BLaER1 (cell line): ENCODE measurements around the gene SORBS2.

ENCODE experiments used
- H3K27ac ChIP-seq: shearing (Covaris generic); formaldehyde crosslinking; 2 replicates; pipeline ENCODE4 v1.8.1; 2022
- H3K27me3 ChIP-seq: shearing (Covaris generic); formaldehyde crosslinking; 2 replicates; pipeline ENCODE4 v1.8.1; 2022
- H3K36me3 ChIP-seq: shearing (Covaris generic); formaldehyde crosslinking; 2 replicates; pipeline ENCODE4 v1.8.1; 2022
- H3K4me1 ChIP-seq: shearing (Covaris generic); formaldehyde crosslinking; 2 replicates; pipeline ENCODE4 v1.8.1; 2022
- H3K4me2 ChIP-seq: shearing (Covaris generic); formaldehyde crosslinking; 2 replicates; pipeline ENCODE4 v1.8.1; 2022
- H3K4me3 ChIP-seq: shearing (Covaris generic); formaldehyde crosslinking; 2 replicates; pipeline ENCODE4 v1.8.1; 2022
- H3K9ac ChIP-seq: shearing (Covaris generic); formaldehyde crosslinking; 2 replicates; pipeline ENCODE4 v1.8.1; 2022
- H3K9me3 ChIP-seq: shearing (Covaris generic); formaldehyde crosslinking; 2 replicates; pipeline ENCODE4 v1.8.1; 2022
- H4K20me1 ChIP-seq: shearing (Covaris generic); formaldehyde crosslinking; 2 replicates; pipeline ENCODE4 v1.8.1; 2022
- Cebpa-rat ChIP-seq: shearing (Covaris generic); IDR thresholded peaks from 2 replicates; pipeline ENCODE4 v1.8.1; 2022

The SORBS2 gene

DNA sequence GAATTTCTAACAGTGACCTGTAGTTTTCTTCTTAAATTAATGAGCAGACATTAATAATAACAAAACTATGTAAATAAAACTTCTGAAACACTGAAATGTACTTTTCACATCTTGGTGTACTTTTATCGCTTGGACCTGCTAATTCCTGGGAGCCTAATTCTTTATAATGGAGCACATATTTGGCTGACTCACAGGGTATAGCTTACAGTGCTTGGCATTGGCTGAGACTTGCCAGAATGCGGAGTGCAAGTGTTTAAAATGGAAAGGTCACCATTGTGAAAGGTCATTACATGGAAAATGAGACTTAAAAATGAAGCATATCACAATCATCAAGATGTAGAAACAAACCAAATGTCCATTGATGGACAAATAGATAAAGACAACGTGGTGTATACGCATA lies 139.4 kb downstream of the SORBS2 start:
- H3K27ac ChIP-seq = no peak overlapping the region
- no peaks in the 10 kb centered on the region for H3K9me3 ChIP-seq

DNA sequence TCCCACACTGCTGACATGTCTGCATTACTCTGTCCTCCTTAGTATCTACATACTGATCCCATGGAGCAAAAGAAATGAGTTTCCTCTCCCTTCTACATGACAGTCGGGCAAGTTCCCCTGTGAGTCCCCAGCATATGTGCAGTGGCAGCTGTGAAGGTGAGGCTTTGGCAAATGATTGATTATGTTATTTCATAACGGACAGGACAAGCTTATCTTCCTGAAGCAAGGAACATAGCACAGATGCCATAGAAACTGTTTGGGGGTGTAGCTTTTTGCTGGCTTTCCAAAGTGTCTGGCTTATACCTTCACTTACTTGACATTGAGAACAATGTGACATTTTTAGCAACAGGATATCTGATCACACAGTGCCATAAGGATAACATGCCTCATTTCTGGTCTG lies 139.8 kb downstream of the SORBS2 start:
- no peak overlapping the region for H3K4me3 ChIP-seq
- H3K4me1 ChIP-seq = no peaks in the 10 kb centered on the region
- H3K9ac ChIP-seq = no peak overlapping the region
- no peak overlapping the region for H3K27ac ChIP-seq
- H3K9me3 ChIP-seq = no peaks in the 10 kb centered on the region
- no peak for TF ChIP-seq Cebpa-rat
- no peaks in the 10 kb centered on the region for H3K36me3 ChIP-seq
- H3K4me2 ChIP-seq = no peak overlapping the region
- no peaks in the 10 kb centered on the region for H3K27me3 ChIP-seq
- no peaks in the 10 kb centered on the region for H4K20me1 ChIP-seq

More for the DNA sequence above, 139.4 kb downstream of the SORBS2 start:
- TF ChIP-seq Cebpa-rat = no peak
- Histone ChIP-seq H3K4me2 (no peak overlapping the region), H3K27me3 (no peaks in the 10 kb centered on the region), H4K20me1 (no peaks in the 10 kb centered on the region), H3K9ac (no peak overlapping the region), H3K36me3 (no peaks in the 10 kb centered on the region), H3K4me3 (no peak overlapping the region), H3K4me1 (no peaks in the 10 kb centered on the region)

DNA sequence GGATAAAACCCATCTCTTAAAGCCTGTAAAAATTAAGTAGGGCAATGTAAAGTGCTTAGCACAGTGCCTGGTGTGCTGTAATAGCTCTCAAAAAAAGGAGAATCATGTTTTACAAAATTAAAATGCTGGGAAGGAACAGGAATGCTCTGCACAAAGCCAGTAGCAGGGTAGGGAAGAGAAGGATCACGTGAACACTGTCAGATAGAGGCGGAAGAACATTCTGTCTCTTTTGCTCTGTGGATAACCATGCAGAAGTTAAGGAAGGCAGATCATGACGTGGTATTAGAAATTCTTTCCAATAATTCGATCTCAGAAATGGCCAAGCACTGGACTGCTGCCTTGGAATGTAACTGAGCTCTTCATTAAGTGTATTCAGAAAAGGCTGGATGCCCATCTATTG lies 140.5 kb downstream of the SORBS2 start:
- no peak overlapping the region for H3K4me3 ChIP-seq
- H3K27me3 ChIP-seq = no peaks in the 10 kb centered on the region
- no peaks in the 10 kb centered on the region for H3K4me1 ChIP-seq
- no peak for TF ChIP-seq Cebpa-rat
- H3K4me2 ChIP-seq = no peak overlapping the region
- no peaks in the 10 kb centered on the region for H3K9me3 ChIP-seq
- H3K36me3 ChIP-seq = no peaks in the 10 kb centered on the region
- H3K27ac ChIP-seq = no peak overlapping the region
- no peak overlapping the region for H3K9ac ChIP-seq
- no peaks in the 10 kb centered on the region for H4K20me1 ChIP-seq

DNA sequence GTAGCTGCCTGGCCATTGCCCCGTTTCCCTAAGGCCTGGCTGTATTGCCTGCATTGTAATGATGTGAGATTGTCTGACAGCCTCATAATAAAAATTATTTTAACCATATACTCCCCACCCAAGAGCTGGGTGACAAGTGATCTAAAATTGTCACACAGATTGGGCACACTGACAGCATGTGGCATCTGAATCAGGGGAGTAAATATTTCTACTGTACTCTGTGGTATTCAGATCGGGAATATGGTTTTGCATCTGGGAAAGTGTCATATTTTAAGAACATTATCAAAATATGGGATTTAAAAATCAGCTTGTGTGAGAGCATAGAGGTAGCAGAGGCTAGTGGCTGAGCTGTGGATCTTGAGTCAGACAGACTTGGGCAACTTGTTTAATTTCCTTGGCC lies 140.9 kb downstream of the SORBS2 start:
- Histone ChIP-seq H3K4me3 (no peak overlapping the region), H3K36me3 (no peaks in the 10 kb centered on the region), H3K27me3 (no peaks in the 10 kb centered on the region), H3K9me3 (no peaks in the 10 kb centered on the region), H3K27ac (no peak overlapping the region), H3K9ac (no peak overlapping the region), H4K20me1 (no peaks in the 10 kb centered on the region), H3K4me1 (no peaks in the 10 kb centered on the region), H3K4me2 (no peak overlapping the region)
- TF ChIP-seq Cebpa-rat = no peak

DNA sequence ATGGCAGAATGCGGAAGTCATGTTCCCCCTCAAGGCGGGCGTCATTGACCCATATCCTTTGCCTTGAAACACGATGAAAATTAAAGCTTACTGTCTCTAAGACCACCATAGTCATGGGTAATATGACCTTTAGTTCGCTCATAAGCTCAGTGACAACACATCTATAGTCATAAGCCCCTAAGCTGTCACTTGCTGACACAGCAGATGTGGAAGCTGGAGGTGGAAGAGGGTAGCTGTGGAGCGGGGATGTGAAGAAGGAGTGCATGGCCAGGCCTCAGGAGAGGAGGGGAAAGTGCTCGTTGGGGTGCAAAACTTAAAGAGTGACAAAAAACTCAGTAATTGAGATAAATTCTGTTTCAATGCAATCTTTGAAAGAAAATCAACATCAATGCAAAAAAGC lies 142.7 kb downstream of the SORBS2 start:
- no peaks in the 10 kb centered on the region for H3K27me3 ChIP-seq
- no peak overlapping the region for H3K27ac ChIP-seq
- no peak for TF ChIP-seq Cebpa-rat
- no peak overlapping the region for H3K4me2 ChIP-seq
- no peaks in the 10 kb centered on the region for H3K36me3 ChIP-seq
- H3K4me3 ChIP-seq = no peak overlapping the region
- no peaks in the 10 kb centered on the region for H3K4me1 ChIP-seq
- H4K20me1 ChIP-seq = no peaks in the 10 kb centered on the region
- no peaks in the 10 kb centered on the region for H3K9me3 ChIP-seq
- H3K9ac ChIP-seq = no peak overlapping the region

DNA sequence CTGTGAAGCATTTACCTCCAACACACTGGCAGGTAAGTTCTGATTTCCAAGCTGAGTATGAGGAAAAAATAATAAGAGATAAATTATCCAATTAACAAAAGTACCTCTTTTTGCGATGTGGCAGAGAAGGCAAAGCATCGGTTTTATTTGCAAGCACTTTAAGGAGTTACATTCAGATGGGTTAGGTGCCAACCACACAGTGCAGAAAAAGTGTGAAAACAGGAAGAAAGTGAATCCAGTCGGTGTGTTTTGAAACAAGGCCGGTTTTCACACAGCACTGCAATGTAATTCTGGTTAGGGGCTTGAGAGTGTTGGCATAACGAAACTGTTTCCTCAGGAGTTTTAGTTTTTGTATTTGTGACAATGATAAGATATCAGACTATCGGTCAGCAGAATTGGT lies 145.8 kb downstream of the SORBS2 start:
- Histone ChIP-seq H4K20me1 (no peaks in the 10 kb centered on the region), H3K9ac (no peak overlapping the region), H3K36me3 (no peaks in the 10 kb centered on the region), H3K4me3 (no peak overlapping the region), H3K9me3 (no peaks in the 10 kb centered on the region), H3K27me3 (no peaks in the 10 kb centered on the region), H3K4me2 (no peak overlapping the region), H3K4me1 (no peaks in the 10 kb centered on the region), H3K27ac (no peak overlapping the region)
- TF ChIP-seq Cebpa-rat = no peak

DNA sequence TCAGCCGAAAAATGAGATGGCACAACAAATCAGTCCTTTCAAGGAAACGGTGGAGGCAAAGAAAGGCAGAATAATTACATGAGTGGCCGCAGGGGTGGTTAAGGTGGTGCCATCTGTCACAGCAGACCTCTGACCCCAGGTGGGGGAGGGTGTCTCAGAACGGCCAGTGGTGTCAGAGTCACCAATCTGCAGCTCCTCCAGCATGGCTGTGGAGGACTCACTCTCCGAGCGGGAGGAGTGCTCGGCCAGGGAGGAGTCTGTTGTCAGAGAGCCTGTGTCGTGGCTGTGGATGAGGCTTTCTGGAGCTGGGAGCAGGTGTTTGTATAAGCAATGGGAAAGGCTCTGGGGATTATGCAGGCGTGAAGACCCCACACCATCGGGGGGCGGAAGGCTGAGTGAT lies 146.3 kb downstream of the SORBS2 start:
- H3K27me3 ChIP-seq = no peaks in the 10 kb centered on the region
- H3K9me3 ChIP-seq = no peaks in the 10 kb centered on the region
- no peak overlapping the region for H3K4me3 ChIP-seq
- no peaks in the 10 kb centered on the region for H3K36me3 ChIP-seq
- no peak for TF ChIP-seq Cebpa-rat
- no peak overlapping the region for H3K27ac ChIP-seq
- no peaks in the 10 kb centered on the region for H4K20me1 ChIP-seq
- no peaks in the 10 kb centered on the region for H3K4me1 ChIP-seq
- H3K4me2 ChIP-seq = no peak overlapping the region
- H3K9ac ChIP-seq = no peak overlapping the region

DNA sequence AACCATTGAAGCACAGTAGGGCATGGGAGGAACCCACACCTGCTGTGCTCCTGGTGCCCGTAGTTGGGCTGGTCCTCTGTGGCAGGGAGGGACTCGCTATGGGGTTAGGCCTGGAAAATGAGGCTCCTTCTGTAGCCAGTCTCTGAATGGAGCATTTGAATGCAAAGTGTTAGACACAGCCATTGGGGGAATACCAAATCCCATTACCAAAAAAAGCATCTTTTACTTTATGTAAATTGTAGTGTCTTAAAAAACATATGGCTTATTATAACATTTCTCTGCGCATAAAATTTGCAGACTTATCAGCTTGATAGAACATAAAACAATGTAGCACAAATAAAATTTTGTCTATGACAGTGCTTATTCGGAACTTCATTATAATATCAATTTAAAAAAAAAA lies 147.5 kb downstream of the SORBS2 start:
- Histone ChIP-seq H3K4me3 (no peak overlapping the region), H4K20me1 (no peaks in the 10 kb centered on the region), H3K4me2 (no peak overlapping the region), H3K27ac (no peak overlapping the region), H3K9me3 (no peaks in the 10 kb centered on the region), H3K36me3 (no peaks in the 10 kb centered on the region), H3K27me3 (no peaks in the 10 kb centered on the region), H3K9ac (no peak overlapping the region), H3K4me1 (no peaks in the 10 kb centered on the region)
- no peak for TF ChIP-seq Cebpa-rat

DNA sequence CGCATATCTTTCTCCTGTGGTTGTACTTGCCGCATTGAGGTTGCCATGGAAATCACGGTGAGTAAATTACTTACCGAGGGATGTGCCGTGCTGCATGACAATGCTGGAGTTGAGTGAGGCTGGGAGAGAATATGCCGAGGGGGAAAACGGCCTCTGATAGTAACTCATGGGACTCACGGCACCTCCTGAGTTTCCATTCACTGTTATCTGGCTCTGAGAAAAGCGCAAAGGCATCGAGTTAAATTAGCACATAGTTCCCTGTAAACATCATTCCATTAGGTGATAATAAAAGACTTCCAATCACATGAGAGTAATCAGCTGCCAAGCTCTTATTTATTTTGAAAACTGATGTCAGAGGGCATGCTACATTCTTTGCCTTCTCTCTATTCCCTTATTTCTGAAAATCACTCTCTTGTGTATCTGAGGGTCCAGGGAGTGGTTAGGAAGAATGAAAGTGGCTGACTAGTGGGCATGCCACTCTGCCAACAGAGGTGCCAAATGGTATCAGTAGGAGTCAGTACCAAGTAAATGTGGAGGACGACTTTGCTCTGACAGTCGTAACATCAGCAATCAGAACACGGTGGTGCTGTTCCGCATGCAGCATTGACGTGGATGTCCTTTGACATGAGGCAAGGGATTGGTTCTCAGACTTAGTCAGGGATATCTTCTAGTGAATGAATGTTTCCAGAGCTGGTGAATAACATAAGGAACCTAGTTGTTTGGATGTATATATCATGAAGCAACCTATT lies 149.8 kb downstream of the SORBS2 start:
- H3K4me2 ChIP-seq = no peak overlapping the region
- H3K4me1 ChIP-seq = no peaks in the 10 kb centered on the region
- H3K36me3 ChIP-seq = no peaks in the 10 kb centered on the region
- no peaks in the 10 kb centered on the region for H3K9me3 ChIP-seq
- no peak overlapping the region for H3K4me3 ChIP-seq
- TF ChIP-seq Cebpa-rat = no peak
- no peak overlapping the region for H3K27ac ChIP-seq
- H3K27me3 ChIP-seq = no peaks in the 10 kb centered on the region
- H3K9ac ChIP-seq = no peak overlapping the region
- no peaks in the 10 kb centered on the region for H4K20me1 ChIP-seq

DNA sequence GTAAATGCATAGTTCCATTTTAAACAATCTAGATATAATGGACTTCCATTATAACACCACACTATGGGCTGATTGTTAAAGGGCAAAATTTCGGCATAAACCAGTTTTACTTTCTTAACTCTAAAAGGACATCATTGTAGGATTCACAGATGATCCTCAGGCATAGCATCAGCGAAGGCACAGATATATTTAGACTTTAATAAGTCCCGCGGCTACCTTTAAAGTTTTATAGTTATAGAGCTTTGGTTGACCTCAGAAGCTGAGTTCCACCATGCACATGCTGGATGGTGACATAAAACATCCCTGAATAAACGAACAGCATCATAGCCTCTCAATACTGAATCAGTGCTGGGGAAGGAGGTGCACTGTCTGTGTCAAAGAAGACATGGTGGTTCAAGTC lies 151.7 kb downstream of the SORBS2 start:
- no peaks in the 10 kb centered on the region for H4K20me1 ChIP-seq
- H3K4me2 ChIP-seq = no peak overlapping the region
- H3K4me1 ChIP-seq = no peaks in the 10 kb centered on the region
- H3K4me3 ChIP-seq = no peak overlapping the region
- H3K9me3 ChIP-seq = no peaks in the 10 kb centered on the region
- H3K9ac ChIP-seq = no peak overlapping the region
- H3K36me3 ChIP-seq = no peaks in the 10 kb centered on the region
- no peaks in the 10 kb centered on the region for H3K27me3 ChIP-seq
- H3K27ac ChIP-seq = no peak overlapping the region
- TF ChIP-seq Cebpa-rat = no peak

DNA sequence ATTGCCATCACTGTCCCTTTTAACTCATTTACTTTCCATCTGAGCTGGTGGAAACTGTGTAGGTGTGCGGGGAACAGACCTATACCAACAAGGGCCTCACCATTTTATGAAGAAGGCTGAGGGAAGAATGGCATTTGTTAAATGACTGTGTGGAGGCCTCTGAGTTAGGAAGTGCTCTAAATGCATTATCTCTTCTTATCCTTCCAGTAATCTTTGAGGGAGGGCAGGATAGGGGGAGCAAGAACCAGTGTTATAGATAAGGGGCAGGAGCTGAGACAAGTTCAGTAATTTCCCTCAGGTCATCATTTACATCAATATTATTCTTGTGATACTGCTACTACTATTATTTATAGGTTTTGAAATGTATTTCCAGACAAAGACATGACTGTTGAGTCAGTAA lies 154.3 kb downstream of the SORBS2 start:
- no peak overlapping the region for H3K4me2 ChIP-seq
- H3K27ac ChIP-seq = no peak overlapping the region
- TF ChIP-seq Cebpa-rat = no peak
- H3K36me3 ChIP-seq = no peaks in the 10 kb centered on the region
- H3K27me3 ChIP-seq = no peaks in the 10 kb centered on the region
- no peaks in the 10 kb centered on the region for H3K4me1 ChIP-seq
- no peaks in the 10 kb centered on the region for H3K9me3 ChIP-seq
- no peak overlapping the region for H3K9ac ChIP-seq
- H3K4me3 ChIP-seq = no peak overlapping the region
- H4K20me1 ChIP-seq = no peaks in the 10 kb centered on the region
